SK-N-SH treated with all-trans-retinoic acid at 6 μM for 48 hours (cell line): Measurements from ENCODE around the gene IDUA.

Experiments
- CREB5 ChIP-seq: fragments of 250-450 bp; sonication (Bioruptor Pico); IDR thresholded peaks from 2 replicates; pipeline ENCODE4 v1.5.1; 2020; ENCODE audit warnings: low read depth, mild to moderate bottlenecking, moderate library complexity
- OSR1 ChIP-seq: fragments of 250-450 bp; sonication (Bioruptor Pico); IDR thresholded peaks from 2 replicates; pipeline ENCODE4 v1.8.0; 2022; ENCODE audit warnings: moderate library complexity, mild to moderate bottlenecking, inconsistent platforms
- PATZ1 ChIP-seq: fragments of 250-450 bp; sonication (Bioruptor Pico); IDR thresholded peaks from 2 replicates; pipeline ENCODE4 v1.8.0; 2020; ENCODE audit warnings: mild to moderate bottlenecking, moderate library complexity, borderline replicate concordance
- TOX ChIP-seq: fragments of 250-450 bp; sonication (Bioruptor Pico); IDR thresholded peaks from 2 replicates; pipeline ENCODE4 v1.8.0; 2021; ENCODE audit warnings: mild to moderate bottlenecking, moderate library complexity, borderline replicate concordance
- ZFP3 ChIP-seq: fragments of 250-450 bp; sonication (Bioruptor Pico); IDR thresholded peaks from 2 replicates; pipeline ENCODE4 v1.5.0; 2020; ENCODE audit warnings: mild to moderate bottlenecking, moderate library complexity
- ZNF8 ChIP-seq: fragments of 450-650 bp; formaldehyde crosslinking; IDR thresholded peaks from 2 replicates; pipeline ENCODE4 v1.5.0; 2020; ENCODE audit warnings: mild to moderate bottlenecking, moderate library complexity

- no peak for TF ChIP-seq PATZ1 (CRISPR knock-in tag)
- no peak for TF ChIP-seq ZNF8 (CRISPR knock-in tag)
- TF ChIP-seq TOX, result no peak
- TF ChIP-seq CREB5, result no peak
- TF ChIP-seq ZFP3 (CRISPR knock-in tag), result no peak
- TF ChIP-seq OSR1, result no peak
These were observed 64.6 kb downstream of the IDUA start for GRCh38 chr4:1051472-1051871.
